T-helper 1 cell treated with Interleukin-12 subunit alpha and Interleukin-12 subunit beta and Interleukin-4 antibody, amounts not matched to agents 30 μg/mL and 1 μg/mL, for 36 hours (primary cell): ENCODE results near the gene DNAH11.

Experiments
- H3K27ac Mint-ChIP-seq: one replicate; pipeline ENCODE4 v1.8.0; 2021; ENCODE audit warnings: mild to moderate bottlenecking, mixed read lengths
- H3K27me3 Mint-ChIP-seq: one replicate; pipeline ENCODE4 v1.8.0; 2021; ENCODE audit warnings: low read depth, mixed read lengths
- H3K36me3 Mint-ChIP-seq: one replicate; pipeline ENCODE4 v1.8.0; 2021; ENCODE audit warnings: low read depth, mixed read lengths
- H3K4me1 Mint-ChIP-seq: one replicate; pipeline ENCODE4 v1.8.0; 2021; ENCODE audit warnings: low read depth, mixed read lengths
- H3K4me3 Mint-ChIP-seq: one replicate; pipeline ENCODE4 v1.8.0; 2021; ENCODE audit warnings: mild to moderate bottlenecking, moderate library complexity, mixed read lengths
- H3K9me3 Mint-ChIP-seq: one replicate; pipeline ENCODE4 v1.8.0; 2021; ENCODE audit warnings: mixed read lengths

DNAH11 gene

GRCh38 chr7:21618706-21619105, 75.9 kb downstream of the DNAH11 start:
- Mint-ChIP-seq H3K27ac (no peak overlapping the region), H3K36me3 (peaks cover 2% of the 10 kb centered on the region), H3K4me1 (no peaks in the 10 kb centered on the region), H3K4me3 (no peak overlapping the region), H3K9me3 (no peaks in the 10 kb centered on the region), H3K27me3 (no peaks in the 10 kb centered on the region)

DNA sequence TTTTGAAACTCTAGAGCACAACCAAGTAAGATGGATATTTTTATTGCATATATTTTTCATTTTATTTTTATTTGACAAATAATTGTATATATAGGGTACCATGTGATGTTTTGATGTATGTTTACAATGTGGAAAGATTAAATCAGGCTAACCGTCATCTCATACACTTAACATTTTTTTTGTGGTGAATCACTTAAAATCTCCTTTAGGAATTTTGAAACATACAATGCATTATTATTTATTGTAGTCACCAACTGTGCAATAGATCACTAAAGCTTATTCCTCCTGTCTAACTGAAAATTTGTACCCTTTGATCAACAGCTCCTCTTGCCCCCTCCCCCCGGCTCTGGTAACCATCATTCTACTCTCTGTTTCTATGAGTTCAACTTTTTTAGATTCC, 77.2 kb downstream of the DNAH11 start:
- Mint-ChIP-seq H3K9me3 (no peaks in the 10 kb centered on the region), H3K27ac (no peak overlapping the region), H3K4me3 (no peak overlapping the region), H3K4me1 (no peaks in the 10 kb centered on the region), H3K36me3 (peaks cover 2% of the 10 kb centered on the region), H3K27me3 (no peaks in the 10 kb centered on the region)

GRCh38 chr7:21624320-21624719, 81.5 kb downstream of the DNAH11 start:
- H3K4me3 Mint-ChIP-seq: no peak overlapping the region
- no peaks in the 10 kb centered on the region for H3K4me1 Mint-ChIP-seq
- H3K27ac Mint-ChIP-seq: no peak overlapping the region
- no peaks in the 10 kb centered on the region for H3K27me3 Mint-ChIP-seq
- no peaks in the 10 kb centered on the region for H3K36me3 Mint-ChIP-seq
- H3K9me3 Mint-ChIP-seq: peaks cover 4% of the 10 kb centered on the region

GRCh38 chr7:21636694-21637093, 93.9 kb downstream of the DNAH11 start:
- Mint-ChIP-seq H3K27me3 (no peaks in the 10 kb centered on the region), H3K4me1 (no peaks in the 10 kb centered on the region), H3K4me3 (no peak overlapping the region), H3K27ac (no peak overlapping the region), H3K36me3 (no peaks in the 10 kb centered on the region), H3K9me3 (peaks cover 4% of the 10 kb centered on the region)

DNA sequence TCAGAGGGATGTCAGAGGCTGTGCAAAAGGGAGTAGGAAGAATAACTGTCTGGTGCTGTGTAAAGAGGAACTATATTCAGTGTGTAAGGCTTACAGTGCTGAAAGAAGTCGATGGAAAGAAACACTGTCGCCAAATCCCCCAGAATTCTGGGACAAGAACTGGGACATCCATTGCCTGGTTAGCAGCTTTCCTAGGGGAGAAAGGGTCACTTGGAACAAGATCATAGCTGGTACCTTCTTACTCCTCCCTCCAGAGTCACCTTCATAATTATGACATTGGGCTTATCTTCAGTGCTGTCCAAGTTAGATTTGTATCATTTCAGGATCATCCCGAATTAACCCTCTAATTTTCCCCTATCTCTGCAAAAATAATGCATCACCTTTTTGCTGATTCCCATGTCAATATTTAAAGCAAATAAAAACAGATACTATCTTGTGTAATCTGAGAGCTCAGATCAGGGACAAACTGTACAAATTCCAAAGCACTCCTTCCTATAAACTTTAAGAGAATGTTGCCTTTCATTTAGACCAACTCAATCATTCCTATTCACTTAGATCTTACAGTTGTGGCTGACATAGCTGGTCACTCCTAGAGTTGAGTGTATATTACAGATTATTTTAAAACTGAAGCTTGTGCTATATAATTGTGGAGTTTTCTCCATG, 96.5 kb downstream of the DNAH11 start:
- Mint-ChIP-seq H3K27ac (no peak overlapping the region), H3K4me1 (no peaks in the 10 kb centered on the region), H3K27me3 (no peaks in the 10 kb centered on the region), H3K36me3 (no peaks in the 10 kb centered on the region), H3K9me3 (no peaks in the 10 kb centered on the region), H3K4me3 (no peak overlapping the region)

GRCh38 chr7:21640105-21640504, 97.3 kb downstream of the DNAH11 start:
- Mint-ChIP-seq H3K4me3 (no peak overlapping the region), H3K27me3 (no peaks in the 10 kb centered on the region), H3K4me1 (no peaks in the 10 kb centered on the region), H3K9me3 (no peaks in the 10 kb centered on the region), H3K27ac (no peak overlapping the region), H3K36me3 (no peaks in the 10 kb centered on the region)

GRCh38 chr7:21641546-21641945, 98.7 kb downstream of the DNAH11 start:
- peaks cover 3% of the 10 kb centered on the region for H3K4me1 Mint-ChIP-seq
- H3K9me3 Mint-ChIP-seq: no peaks in the 10 kb centered on the region
- H3K4me3 Mint-ChIP-seq: no peak overlapping the region
- no peaks in the 10 kb centered on the region for H3K27me3 Mint-ChIP-seq
- H3K27ac Mint-ChIP-seq: no peak overlapping the region
- H3K36me3 Mint-ChIP-seq: no peaks in the 10 kb centered on the region

- Mint-ChIP-seq H3K27me3 (no peaks in the 10 kb centered on the region), H3K4me1 (peaks cover 3% of the 10 kb centered on the region), H3K36me3 (no peaks in the 10 kb centered on the region), H3K27ac (no peak overlapping the region), H3K4me3 (no peak overlapping the region), H3K9me3 (no peaks in the 10 kb centered on the region)
Measured at GRCh38 chr7:21642422-21642821, 99.6 kb downstream of the DNAH11 start.

GRCh38 chr7:21651697-21652096, 108.9 kb downstream of the DNAH11 start:
- Mint-ChIP-seq H3K4me3 (no peak overlapping the region), H3K27me3 (no peaks in the 10 kb centered on the region), H3K27ac (no peak overlapping the region), H3K4me1 (no peaks in the 10 kb centered on the region), H3K9me3 (no peaks in the 10 kb centered on the region), H3K36me3 (no peaks in the 10 kb centered on the region)

GRCh38 chr7:21653623-21654022, 110.8 kb downstream of the DNAH11 start:
- H3K27me3 Mint-ChIP-seq: no peaks in the 10 kb centered on the region
- H3K4me3 Mint-ChIP-seq: no peak overlapping the region
- H3K9me3 Mint-ChIP-seq: no peaks in the 10 kb centered on the region
- H3K27ac Mint-ChIP-seq: no peak overlapping the region
- H3K36me3 Mint-ChIP-seq: no peaks in the 10 kb centered on the region
- no peaks in the 10 kb centered on the region for H3K4me1 Mint-ChIP-seq

DNA sequence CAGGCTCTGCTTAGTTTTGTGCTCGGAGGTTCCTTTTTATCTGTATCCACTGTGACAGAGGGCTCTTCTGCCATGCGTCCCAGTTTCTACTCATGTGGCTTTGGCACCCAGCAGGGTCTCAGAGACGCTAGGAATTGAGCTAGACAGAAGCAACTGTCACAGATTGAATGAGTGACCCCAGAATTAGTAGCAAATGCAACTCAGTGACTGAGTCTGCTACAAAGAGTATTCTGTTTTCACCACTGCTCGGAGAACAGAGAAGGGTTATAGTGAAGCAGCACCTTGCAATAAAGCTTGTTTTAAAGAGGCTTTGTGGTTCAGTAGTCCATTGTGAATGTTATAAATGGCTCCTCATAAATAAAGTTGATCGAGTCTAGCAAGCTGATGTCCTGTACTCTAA, 113.2 kb downstream of the DNAH11 start:
- Mint-ChIP-seq H3K4me1 (no peaks in the 10 kb centered on the region), H3K27me3 (peaks cover 3% of the 10 kb centered on the region), H3K27ac (no peak overlapping the region), H3K4me3 (no peak overlapping the region), H3K36me3 (no peaks in the 10 kb centered on the region), H3K9me3 (no peaks in the 10 kb centered on the region)

- H3K4me1 Mint-ChIP-seq: no peaks in the 10 kb centered on the region
- H3K9me3 Mint-ChIP-seq: peaks cover 4% of the 10 kb centered on the region
- H3K27ac Mint-ChIP-seq: no peak overlapping the region
- H3K27me3 Mint-ChIP-seq: peaks cover 3% of the 10 kb centered on the region
- H3K36me3 Mint-ChIP-seq: no peaks in the 10 kb centered on the region
- no peak overlapping the region for H3K4me3 Mint-ChIP-seq
Measured at GRCh38 chr7:21656796-21657195, 114.0 kb downstream of the DNAH11 start.

DNA sequence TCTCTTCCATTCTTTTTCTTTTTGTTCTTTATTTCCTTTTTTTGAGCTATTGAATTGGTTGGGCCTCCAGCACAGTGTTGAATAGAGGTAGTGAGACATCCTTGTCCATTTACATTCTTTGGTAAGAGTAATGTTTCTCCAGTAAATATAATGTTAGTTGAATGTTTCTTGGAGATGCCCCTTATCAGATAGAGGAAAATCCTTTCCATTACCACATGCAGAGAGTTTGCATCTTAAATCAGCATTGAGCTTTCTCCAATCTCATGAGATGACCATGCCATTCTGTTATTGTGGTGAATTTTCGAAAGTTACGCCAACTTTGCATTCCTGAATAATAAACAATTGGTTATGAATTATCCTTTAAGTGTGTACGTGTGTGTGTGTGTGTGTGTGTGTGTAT, 127.7 kb downstream of the DNAH11 start:
- Mint-ChIP-seq H3K27me3 (no peaks in the 10 kb centered on the region), H3K27ac (no peak overlapping the region), H3K9me3 (no peaks in the 10 kb centered on the region), H3K4me1 (peaks cover 4% of the 10 kb centered on the region), H3K4me3 (no peak overlapping the region), H3K36me3 (no peaks in the 10 kb centered on the region)

DNA sequence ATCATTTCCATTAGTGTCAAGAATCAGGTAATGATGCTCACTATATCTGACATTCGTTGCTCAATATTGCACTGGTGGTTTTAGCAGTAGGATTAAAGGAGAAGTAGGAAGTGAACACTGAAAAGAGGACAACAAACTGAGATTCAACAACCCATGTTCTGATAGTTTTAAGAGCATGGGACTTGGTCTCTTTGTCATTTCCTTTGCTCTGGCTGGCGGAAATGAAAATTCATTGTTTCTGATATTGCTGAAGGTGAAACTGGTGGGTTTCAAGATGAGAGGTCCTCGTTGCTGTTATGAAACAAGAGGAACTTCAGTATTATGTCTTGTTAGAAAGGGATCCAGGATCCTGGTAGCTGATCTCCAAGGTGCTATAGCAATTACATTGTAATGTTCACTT, 129.0 kb downstream of the DNAH11 start:
- no peaks in the 10 kb centered on the region for H3K9me3 Mint-ChIP-seq
- H3K27me3 Mint-ChIP-seq: no peaks in the 10 kb centered on the region
- H3K4me3 Mint-ChIP-seq: no peak overlapping the region
- H3K4me1 Mint-ChIP-seq: peaks cover 4% of the 10 kb centered on the region
- no peaks in the 10 kb centered on the region for H3K36me3 Mint-ChIP-seq
- no peak overlapping the region for H3K27ac Mint-ChIP-seq

DNA sequence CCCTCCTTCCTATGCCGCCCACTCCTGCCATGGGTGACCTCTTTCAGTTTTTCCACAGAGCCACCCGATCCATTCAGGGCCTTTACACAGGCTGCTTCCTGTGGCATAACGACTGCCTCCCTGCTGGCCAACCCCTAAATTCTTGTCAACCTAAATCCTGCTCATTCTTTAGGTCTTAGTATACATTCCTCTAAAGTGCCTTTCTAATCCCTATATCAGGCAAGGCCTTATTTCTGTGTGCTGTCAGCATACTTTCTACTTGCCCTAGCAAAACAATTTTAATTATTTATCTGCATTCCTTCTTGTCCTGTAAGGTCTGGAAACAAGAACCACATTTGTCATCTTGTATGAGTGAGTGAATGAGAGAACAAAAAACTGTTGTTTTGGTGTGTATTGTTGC, 132.4 kb downstream of the DNAH11 start:
- Mint-ChIP-seq H3K9me3 (peaks cover 4% of the 10 kb centered on the region), H3K4me3 (no peak overlapping the region), H3K27me3 (no peaks in the 10 kb centered on the region), H3K27ac (no peak overlapping the region), H3K36me3 (no peaks in the 10 kb centered on the region), H3K4me1 (peaks cover 4% of the 10 kb centered on the region)

GRCh38 chr7:21690705-21691104, 147.9 kb downstream of the DNAH11 start:
- Mint-ChIP-seq H3K27ac (no peak overlapping the region), H3K9me3 (no peaks in the 10 kb centered on the region), H3K4me3 (no peak overlapping the region), H3K36me3 (no peaks in the 10 kb centered on the region), H3K4me1 (no peaks in the 10 kb centered on the region), H3K27me3 (no peaks in the 10 kb centered on the region)
